Neural crest cell (in vitro differentiated cells): ENCODE measurements around the gene ARHGDIG. TPM values are rescaled to one million over a fixed set of nuclear protein-coding genes. Genes with fewer than 3 reads are reported as not detected.
A peak's percentile ranks its signal among the peaks of the same experiment; 100 is the strongest.

Source experiments
- DNase-seq: peaks from one replicate; pipeline ENCODE4 v3.0.0; 2021; ENCODE audit warnings: low read depth, mixed read lengths, low spot score
- H3K27ac Mint-ChIP-seq: one replicate; pipeline ENCODE4 v1.8.0; 2021; ENCODE audit warnings: mild to moderate bottlenecking, mixed read lengths; ENCODE audit not compliant: unreplicated experiment
- H3K27me3 Mint-ChIP-seq: 2 replicates; pipeline ENCODE4 v1.8.0; 2021; ENCODE audit warnings: low read depth, mild to moderate bottlenecking, mixed read lengths
- H3K36me3 Mint-ChIP-seq: 2 replicates; pipeline ENCODE4 v1.8.0; 2021; ENCODE audit warnings: low read depth, mild to moderate bottlenecking, mixed read lengths
- H3K4me1 Mint-ChIP-seq: 2 replicates; pipeline ENCODE4 v1.8.0; 2021; ENCODE audit warnings: mixed read lengths
- H3K4me3 Mint-ChIP-seq: one replicate; pipeline ENCODE4 v1.8.0; 2021; ENCODE audit warnings: mild to moderate bottlenecking, mixed read lengths
- H3K9me3 Mint-ChIP-seq: 2 replicates; pipeline ENCODE4 v1.8.0; 2021; ENCODE audit warnings: mixed read lengths
- CTCF ChIP-seq: fragments of 200-600 bp; sonication (generic); conservative IDR thresholded peaks from 2 replicates; pipeline ENCODE4 v1.5.0; 2021; ENCODE audit warnings: antibody characterized with exemption, mild to moderate bottlenecking
- total RNA-seq: library from RNA; stranded (reverse); gene quantifications from 2 replicates; pipeline ENCODE4 v1.2.1, GENCODE V29; 2021

ARHGDIG gene
- total RNA-seq, 1 donor from 2014 or later = 3.0 TPM

DNA sequence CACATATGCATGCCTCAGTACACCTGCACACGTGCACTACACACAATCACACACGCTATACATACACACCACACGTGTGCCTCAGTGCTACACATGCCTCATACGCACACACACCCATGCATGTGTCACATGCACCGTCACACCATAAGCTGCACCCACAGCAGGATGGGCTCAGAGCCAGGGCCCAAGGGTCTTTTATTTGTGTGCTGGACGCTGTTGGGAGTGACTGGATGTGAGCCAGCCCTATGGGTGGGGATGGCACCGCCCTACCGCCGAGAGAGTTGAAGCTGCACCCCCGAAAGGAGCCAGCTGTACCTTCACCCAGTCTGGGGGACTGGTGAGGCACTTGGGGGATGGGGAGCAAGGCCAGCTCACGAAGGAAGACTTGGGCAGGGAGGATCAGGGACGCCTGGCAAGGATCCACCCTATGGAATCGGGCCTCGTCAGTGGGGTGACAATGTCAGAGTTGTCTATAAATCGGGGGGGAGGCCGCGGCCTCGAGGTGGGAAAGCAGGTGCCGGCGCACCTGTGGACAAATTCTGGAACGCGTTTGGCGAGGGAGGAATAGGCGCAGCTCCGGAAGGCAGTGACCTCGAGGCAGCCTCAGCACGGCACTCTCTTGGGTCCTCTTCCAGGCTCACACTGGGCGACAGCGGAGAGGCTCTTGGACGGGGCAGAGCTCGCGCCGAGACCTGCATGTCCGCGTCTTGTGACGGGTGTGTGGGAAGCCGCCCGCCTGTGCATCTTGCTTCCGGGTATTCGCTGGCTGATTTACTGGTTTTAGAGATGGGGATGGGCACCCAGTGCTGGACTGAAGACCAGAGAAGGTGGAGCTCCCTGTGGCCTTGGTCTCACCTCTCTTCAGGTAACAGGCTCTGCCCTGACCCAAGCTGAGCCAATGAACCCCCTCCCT is 12.0 kb upstream of the ARHGDIG start:
- TF ChIP-seq CTCF = no peak
- Mint-ChIP-seq H3K4me3 (peak overlapping the region; percentile 61), H3K27me3 (peaks cover 10% of the 10 kb centered on the region), H3K4me1 (no peaks in the 10 kb centered on the region), H3K36me3 (no peaks in the 10 kb centered on the region), H3K9me3 (no peaks in the 10 kb centered on the region), H3K27ac (no peak overlapping the region)
- no peak for DNase-seq

GRCh38 chr16:269061-269796 is 11.2 kb upstream of the ARHGDIG start:
- Mint-ChIP-seq H3K36me3 (no peaks in the 10 kb centered on the region), H3K9me3 (no peaks in the 10 kb centered on the region), H3K27ac (no peak overlapping the region), H3K4me1 (no peaks in the 10 kb centered on the region), H3K4me3 (peak overlapping the region; percentile 27), H3K27me3 (peaks cover 12% of the 10 kb centered on the region)
- no peak for TF ChIP-seq CTCF
- no peak for DNase-seq

DNA sequence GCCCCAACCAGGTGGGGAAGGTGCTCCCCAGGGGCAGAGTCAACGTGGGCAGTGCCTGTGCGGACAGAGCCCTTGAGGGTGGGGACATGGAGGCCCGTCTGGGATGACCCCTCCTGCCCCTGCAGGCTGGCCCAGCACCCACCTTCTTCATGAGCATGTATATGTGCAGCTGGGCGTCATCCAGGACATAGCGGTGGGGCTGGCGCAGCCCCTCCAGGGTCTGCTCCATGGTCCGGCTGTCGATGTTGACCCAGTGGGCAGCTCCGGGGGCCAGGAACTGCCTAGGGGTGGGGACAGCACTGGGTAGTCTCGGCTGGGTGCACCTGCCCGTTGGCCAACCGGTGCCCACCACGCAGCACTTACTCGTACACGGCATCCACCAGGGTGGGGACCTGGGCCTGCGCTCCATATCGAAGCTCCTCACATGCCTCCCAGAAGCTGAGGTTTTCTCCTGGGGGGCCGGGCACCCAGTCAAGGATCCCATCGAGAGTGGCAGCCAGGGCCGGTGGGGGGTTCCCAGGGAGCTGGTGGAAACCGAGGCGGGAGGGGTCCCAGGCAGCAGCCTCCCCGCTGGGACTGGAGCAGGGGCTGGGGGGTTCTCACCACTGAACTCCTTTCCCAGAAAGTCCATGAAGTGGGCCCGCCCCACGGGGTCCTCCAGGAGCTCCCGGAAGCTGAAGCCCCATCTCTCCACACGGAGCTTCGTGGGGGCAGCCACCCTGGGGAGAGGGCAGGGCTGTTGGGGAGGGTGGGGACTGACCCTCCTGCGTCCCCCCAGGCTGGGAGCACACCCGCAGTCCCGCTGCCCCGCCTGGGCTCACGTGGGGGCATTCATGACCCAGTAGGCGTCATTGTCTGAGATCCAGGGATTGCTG is 9.8 kb upstream of the ARHGDIG start:
- H3K27ac Mint-ChIP-seq = no peak overlapping the region
- no peak for DNase-seq
- no peak for TF ChIP-seq CTCF
- peaks cover 23% of the 10 kb centered on the region for H3K27me3 Mint-ChIP-seq
- H3K36me3 Mint-ChIP-seq = no peaks in the 10 kb centered on the region
- H3K4me1 Mint-ChIP-seq = no peaks in the 10 kb centered on the region
- H3K9me3 Mint-ChIP-seq = no peaks in the 10 kb centered on the region
- H3K4me3 Mint-ChIP-seq = no peak overlapping the region

DNA sequence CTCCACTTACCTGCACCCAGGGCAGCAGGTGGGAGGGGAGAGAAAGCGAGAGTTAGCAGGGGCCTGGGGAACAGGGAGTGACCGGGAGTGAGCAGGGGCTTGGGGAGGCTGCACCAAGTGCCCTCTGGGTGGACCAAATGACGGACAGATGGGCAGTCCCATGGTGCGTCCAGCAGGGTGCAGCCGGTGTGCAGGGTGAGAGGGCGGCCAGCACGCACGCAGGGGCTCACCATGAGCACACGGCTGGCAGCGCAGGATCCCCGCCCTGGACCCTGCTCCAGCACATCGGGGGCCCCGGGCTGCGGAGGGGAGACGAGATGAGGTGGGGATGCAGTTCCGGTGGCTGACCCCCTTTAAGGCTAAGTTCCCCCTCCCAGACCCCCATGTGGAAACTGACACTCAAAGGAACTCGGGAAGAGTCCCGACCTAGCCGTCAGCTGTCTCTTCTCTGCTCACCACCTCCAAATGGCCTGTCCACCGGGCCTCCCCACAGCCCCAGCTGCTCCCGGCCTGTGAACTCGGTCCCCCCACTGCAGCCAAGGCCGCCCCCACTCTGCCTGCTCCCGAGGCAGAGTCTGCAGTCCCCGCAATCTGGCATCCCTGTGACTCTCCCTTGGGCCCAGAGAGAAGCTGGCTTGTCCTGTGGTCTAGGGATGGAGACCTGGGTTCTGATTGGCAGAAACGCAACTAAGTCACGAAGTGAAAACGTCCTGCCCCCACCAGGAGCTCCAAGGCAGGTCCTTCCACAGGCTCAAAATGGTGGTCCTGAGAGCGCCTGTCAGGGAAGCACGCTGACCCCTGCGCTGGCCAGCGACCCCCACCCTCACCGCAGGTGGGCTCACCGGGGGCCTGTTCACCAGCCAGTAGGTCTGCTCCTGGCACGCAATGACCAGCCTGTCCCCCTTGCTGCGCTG is 7.5 kb upstream of the ARHGDIG start:
- no peaks in the 10 kb centered on the region for H3K36me3 Mint-ChIP-seq
- H3K27ac Mint-ChIP-seq = no peak overlapping the region
- no peak for TF ChIP-seq CTCF
- H3K27me3 Mint-ChIP-seq = peaks cover 41% of the 10 kb centered on the region
- no peaks in the 10 kb centered on the region for H3K4me1 Mint-ChIP-seq
- DNase-seq = no peak
- H3K9me3 Mint-ChIP-seq = no peaks in the 10 kb centered on the region
- no peak overlapping the region for H3K4me3 Mint-ChIP-seq
